Activated CD8-positive, alpha-beta memory T cell treated with anti-CD3 and anti-CD28 coated beads, Interleukin-2, amount 10 ng/mL, durations not matched to agents 7 days and 5 days (primary cell): ENCODE measurements around the gene ACTR2. TPM values are rescaled to one million over a fixed set of nuclear protein-coding genes. Genes with fewer than 3 reads are reported as not detected.
"Not testable (repeated sequence)": the region's sequence is repeated elsewhere in the genome, so short reads cannot be mapped to it uniquely, and the experiment has no call there.

ENCODE experiments used
- ATAC-seq: fragments of 150-1000 bp; cut with Tn5 transposase; one replicate; pipeline ENCODE4 v1.10.0; 2021; ENCODE audit warnings: moderate library complexity
- CTCF ChIA-PET: fragments of 350-600 bp; sonication (Branson Sonifier 250); formaldehyde crosslinking; loops from one replicate; lab custom pipeline; 2021; ENCODE audit warnings: antibody characterized with exemption; lab: Charles Lee
- DNase-seq: peaks from one replicate; pipeline ENCODE4 v3.0.0-alpha.2; 2020
- H3K27ac Mint-ChIP-seq: one replicate; pipeline ENCODE4 v1.8.0; 2021; ENCODE audit warnings: mild to moderate bottlenecking, mixed read lengths
- H3K27me3 Mint-ChIP-seq: one replicate; pipeline ENCODE4 v1.8.0; 2021; ENCODE audit warnings: mixed read lengths
- H3K36me3 Mint-ChIP-seq: one replicate; pipeline ENCODE4 v1.8.0; 2021; ENCODE audit warnings: mild to moderate bottlenecking, mixed read lengths
- H3K4me1 Mint-ChIP-seq: one replicate; pipeline ENCODE4 v1.8.0; 2021; ENCODE audit warnings: mixed read lengths
- H3K4me3 Mint-ChIP-seq: one replicate; pipeline ENCODE4 v1.8.0; 2021; ENCODE audit warnings: mild to moderate bottlenecking, moderate library complexity, mixed read lengths
- H3K9me3 Mint-ChIP-seq: one replicate; pipeline ENCODE4 v1.8.0; 2022; ENCODE audit warnings: low read depth, mixed read lengths
- total RNA-seq, 2 experiments: library from RNA; stranded (reverse); gene quantifications; one replicate each; pipeline ENCODE4 v1.2.3, GENCODE V29; 2021

Gene ACTR2
- total RNA-seq, 2 experiments from 2014 or later = 367 to 502 TPM

GRCh38 chr2:65244452-65244851, 16.8 kb downstream of the ACTR2 start:
- H3K27ac Mint-ChIP-seq, H3K27me3 Mint-ChIP-seq, H3K4me3 Mint-ChIP-seq, H3K9me3 Mint-ChIP-seq, DNase-seq, CTCF ChIA-PET, ATAC-seq: not testable (repeated sequence)
- Mint-ChIP-seq H3K36me3 (peaks cover 39% of the 10 kb centered on the region), H3K4me1 (peaks cover 22% of the 10 kb centered on the region)

GRCh38 chr2:65252640-65253039, 25.0 kb downstream of the ACTR2 start:
- Mint-ChIP-seq H3K36me3 (peaks cover 44% of the 10 kb centered on the region), H3K27me3 (no peaks in the 10 kb centered on the region), H3K4me1 (peaks cover 14% of the 10 kb centered on the region), H3K27ac (no peak overlapping the region), H3K9me3 (no peaks in the 10 kb centered on the region), H3K4me3 (no peak overlapping the region)
- no peak for ATAC-seq
- CTCF ChIA-PET = no interaction called here
- DNase-seq = no peak

- Mint-ChIP-seq H3K4me1 (peaks cover 12% of the 10 kb centered on the region), H3K36me3 (peaks cover 48% of the 10 kb centered on the region), H3K27me3 (no peaks in the 10 kb centered on the region), H3K4me3 (no peak overlapping the region), H3K9me3 (no peaks in the 10 kb centered on the region), H3K27ac (no peak overlapping the region)
- ATAC-seq (no peak), DNase-seq (no peak)
- CTCF ChIA-PET = no interaction called here
These were observed 27.7 kb downstream of the ACTR2 start for GRCh38 chr2:65255356-65255755.

GRCh38 chr2:65256054-65256453, 28.4 kb downstream of the ACTR2 start:
- H3K9me3 Mint-ChIP-seq = no peaks in the 10 kb centered on the region
- H3K36me3 Mint-ChIP-seq = peaks cover 45% of the 10 kb centered on the region
- H3K27ac Mint-ChIP-seq = no peak overlapping the region
- H3K4me1 Mint-ChIP-seq = peaks cover 12% of the 10 kb centered on the region
- ATAC-seq (no peak), DNase-seq (no peak)
- H3K4me3 Mint-ChIP-seq = no peak overlapping the region
- no peaks in the 10 kb centered on the region for H3K27me3 Mint-ChIP-seq
- CTCF ChIA-PET = no interaction called here

- DNase-seq, ATAC-seq, H3K4me1 Mint-ChIP-seq, H3K4me3 Mint-ChIP-seq, H3K27ac Mint-ChIP-seq, H3K9me3 Mint-ChIP-seq, H3K27me3 Mint-ChIP-seq: not testable (repeated sequence)
- CTCF ChIA-PET = interaction anchor here (0.5 to 1.0 kb wide), 2 partner anchors 22 to 27 kb away, joined by 3 read pairs; no protein-coding TSS in a partner anchor
- H3K36me3 Mint-ChIP-seq = peaks cover 48% of the 10 kb centered on the region
These were observed 30.2 kb downstream of the ACTR2 start for GRCh38 chr2:65257866-65258265.

GRCh38 chr2:65261676-65262075, 34.0 kb downstream of the ACTR2 start:
- peaks cover 4% of the 10 kb centered on the region for H3K4me1 Mint-ChIP-seq
- H3K9me3 Mint-ChIP-seq = no peaks in the 10 kb centered on the region
- H3K27me3 Mint-ChIP-seq = no peaks in the 10 kb centered on the region
- peaks cover 51% of the 10 kb centered on the region for H3K36me3 Mint-ChIP-seq
- CTCF ChIA-PET = no interaction called here
- no peak for ATAC-seq
- H3K27ac Mint-ChIP-seq = no peak overlapping the region
- no peak for DNase-seq
- H3K4me3 Mint-ChIP-seq = no peak overlapping the region

- CTCF ChIA-PET = no interaction called here
- Mint-ChIP-seq H3K4me1 (peaks cover 4% of the 10 kb centered on the region), H3K9me3 (no peaks in the 10 kb centered on the region), H3K4me3 (no peak overlapping the region), H3K27me3 (no peaks in the 10 kb centered on the region), H3K36me3 (peaks cover 50% of the 10 kb centered on the region), H3K27ac (no peak overlapping the region)
- ATAC-seq (no peak), DNase-seq (no peak)
These were observed 35.6 kb downstream of the ACTR2 start for GRCh38 chr2:65263262-65263661.

GRCh38 chr2:65263986-65264385, 36.4 kb downstream of the ACTR2 start:
- CTCF ChIA-PET = interaction anchor here (0.9 to 2.1 kb wide), 2 partner anchors 26 to 290 kb away, joined by 3 to 7 read pairs; no protein-coding TSS in a partner anchor
- peaks cover 1% of the 10 kb centered on the region for H3K4me1 Mint-ChIP-seq
- ATAC-seq (no peak), DNase-seq (no peak)
- no peaks in the 10 kb centered on the region for H3K9me3 Mint-ChIP-seq
- H3K36me3 Mint-ChIP-seq = peaks cover 53% of the 10 kb centered on the region
- H3K27me3 Mint-ChIP-seq = no peaks in the 10 kb centered on the region
- H3K4me3 Mint-ChIP-seq = no peak overlapping the region
- no peak overlapping the region for H3K27ac Mint-ChIP-seq

- H3K27ac Mint-ChIP-seq = no peak overlapping the region
- no peaks in the 10 kb centered on the region for H3K4me1 Mint-ChIP-seq
- no peak for ATAC-seq
- H3K9me3 Mint-ChIP-seq = no peaks in the 10 kb centered on the region
- H3K27me3 Mint-ChIP-seq = no peaks in the 10 kb centered on the region
- DNase-seq = no peak
- H3K4me3 Mint-ChIP-seq = no peak overlapping the region
- CTCF ChIA-PET = interaction anchor here (0.7 to 2.1 kb wide), 5 partner anchors 11 to 309 kb away, joined by 3 to 7 read pairs (median 4); no protein-coding TSS in a partner anchor
- H3K36me3 Mint-ChIP-seq = peaks cover 54% of the 10 kb centered on the region
These were observed 37.4 kb downstream of the ACTR2 start for GRCh38 chr2:65264821-65265670.

GRCh38 chr2:65265671-65266045, 38.0 kb downstream of the ACTR2 start:
- Mint-ChIP-seq H3K4me1 (no peaks in the 10 kb centered on the region), H3K27ac (no peak overlapping the region), H3K4me3 (no peak overlapping the region), H3K9me3 (no peaks in the 10 kb centered on the region), H3K36me3 (peaks cover 56% of the 10 kb centered on the region), H3K27me3 (no peaks in the 10 kb centered on the region)
- DNase-seq (no peak), ATAC-seq (no peak)
- CTCF ChIA-PET = interaction anchor here (0.7 to 2.1 kb wide), 5 partner anchors 10 to 308 kb away, joined by 3 to 7 read pairs (median 3); no protein-coding TSS in a partner anchor

- Mint-ChIP-seq H3K27ac (peak overlapping the region; percentile 42), H3K9me3 (no peaks in the 10 kb centered on the region), H3K4me1 (no peaks in the 10 kb centered on the region), H3K36me3 (peaks cover 52% of the 10 kb centered on the region), H3K27me3 (no peaks in the 10 kb centered on the region), H3K4me3 (no peak overlapping the region)
- CTCF ChIA-PET = no interaction called here
- DNase-seq = no peak
- ATAC-seq = no peak
These were observed 39.4 kb downstream of the ACTR2 start for GRCh38 chr2:65267008-65267407.

- no peak for DNase-seq
- no peaks in the 10 kb centered on the region for H3K4me1 Mint-ChIP-seq
- CTCF ChIA-PET = no interaction called here
- H3K9me3 Mint-ChIP-seq = no peaks in the 10 kb centered on the region
- H3K27me3 Mint-ChIP-seq = no peaks in the 10 kb centered on the region
- H3K36me3 Mint-ChIP-seq = peaks cover 62% of the 10 kb centered on the region
- no peak for ATAC-seq
- H3K4me3 Mint-ChIP-seq = no peak overlapping the region
- H3K27ac Mint-ChIP-seq = no peak overlapping the region
These were observed 41.3 kb downstream of the ACTR2 start for GRCh38 chr2:65268957-65269356.

- CTCF ChIA-PET = no interaction called here
- Mint-ChIP-seq H3K36me3 (peaks cover 35% of the 10 kb centered on the region), H3K4me3 (no peak overlapping the region), H3K4me1 (peaks cover 7% of the 10 kb centered on the region), H3K27me3 (no peaks in the 10 kb centered on the region), H3K9me3 (no peaks in the 10 kb centered on the region), H3K27ac (no peak overlapping the region)
- ATAC-seq (no peak), DNase-seq (no peak)
These were observed 45.7 kb downstream of the ACTR2 start for GRCh38 chr2:65273344-65273743.
